ENCODE measurements around the gene LHFPL3. TPM values are rescaled to one million over a fixed set of nuclear protein-coding genes. Genes with fewer than 3 reads are reported as not detected.
"Not testable (repeated sequence)": the region's sequence is repeated elsewhere in the genome, so short reads cannot be mapped to it uniquely, and the experiment has no call there.

The LHFPL3 gene
- total RNA-seq, 1 experiment from 2014 or later: not detected

DNA sequence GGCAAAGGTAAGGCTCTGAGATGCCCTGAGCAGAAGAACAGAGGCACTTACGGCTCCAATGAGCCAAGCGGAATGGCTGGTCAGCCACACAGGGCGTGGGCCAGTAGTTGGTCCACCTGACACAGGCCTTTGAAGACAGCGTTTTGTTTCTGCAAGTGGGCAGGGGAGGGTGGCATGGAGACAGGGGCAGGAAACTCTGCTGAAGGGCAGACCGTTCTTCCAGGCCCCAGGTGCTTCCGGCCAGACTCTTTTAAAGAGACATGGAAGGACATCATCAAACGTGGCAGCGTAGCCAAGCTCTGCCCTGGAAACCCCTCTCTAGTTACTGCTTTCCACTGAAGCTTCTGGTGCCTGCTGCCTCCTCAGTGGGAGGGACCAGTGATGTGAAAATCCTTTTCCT, 608.1 kb downstream of the LHFPL3 start:
- no peak overlapping the region for H3T11ph ChIP-seq (ENCODE audit: low read length)
- no peaks in the 10 kb centered on the region for H3K9me3 ChIP-seq (ENCODE audit: control insufficient read depth, low read depth, low read length)
- H3K4ac ChIP-seq (ENCODE audit: low read depth, low read length): no peak overlapping the region
- no peak overlapping the region for H4K5ac ChIP-seq (ENCODE audit: insufficient read length, low read depth, low read length)
- no peaks in the 10 kb centered on the region for H3K79me1 ChIP-seq (ENCODE audit: insufficient read depth, low read depth, low read length, poor library complexity, severe bottlenecking)
- H3K23ac ChIP-seq (ENCODE audit: insufficient read length, low read depth, low read length): no peak overlapping the region
- H3K27me3 ChIP-seq (ENCODE audit: insufficient read depth, low read length): no peaks in the 10 kb centered on the region
- H4K91ac ChIP-seq (ENCODE audit: insufficient read length, low read depth, low read length): no peak overlapping the region
- H4K8ac ChIP-seq (replicated peaks; ENCODE audit: insufficient read length, low read depth, low read length): no peak overlapping the region
- Mint-ChIP-seq H3K36me3 (ENCODE audit: insufficient read depth in 1 of 3, low read depth in 3 of 3) (no peaks in the 10 kb centered on the region), H3K27ac (peak overlapping the region in 1 of 3 experiments; percentile 46; a peak in 1 of 7 replicates), H3K9me3 (peaks cover 0 to 13% of the 10 kb centered on the region in 2 experiments; a peak in 3 of 5 replicates), H3K4me3 (no peak overlapping the region), H3K27me3 (ENCODE audit: low read depth) (peaks cover 4% of the 10 kb centered on the region; the same call in 1 of the 2 replicates), H3K4me1 (peaks cover 14 to 22% of the 10 kb centered on the region in 2 experiments)
- H3K9ac ChIP-seq (ENCODE audit: extremely low read depth, insufficient read length, low read length): no peak overlapping the region
- H2BK5ac ChIP-seq (ENCODE audit: insufficient read length, low read length): no peak overlapping the region
- whole genome bisulfite sequencing (ENCODE audit: extremely low coverage, insufficient read length, low lambda C conversion rate): no CpG with 5 or more reads among the region's 8 CpGs
- no peaks in the 10 kb centered on the region for H3K23me2 ChIP-seq (ENCODE audit: insufficient read length, low read depth, low read length, poor library complexity, severe bottlenecking)
- H4K20me1 ChIP-seq (ENCODE audit: control insufficient read depth, insufficient read depth, insufficient read length): no peaks in the 10 kb centered on the region
- no peak for DNase-seq
- H2BK20ac ChIP-seq (ENCODE audit: low read depth, low read length, poor library complexity, severe bottlenecking): no peak overlapping the region
- no peak overlapping the region for H2AK5ac ChIP-seq (ENCODE audit: insufficient read length, low read length)
- H3K18ac ChIP-seq (ENCODE audit: insufficient read length, low read depth, low read length): no peak overlapping the region
- no peak overlapping the region for H3K56ac ChIP-seq (ENCODE audit: insufficient read length, low read depth, low read length)
- no peaks in the 10 kb centered on the region for H3K79me2 ChIP-seq (ENCODE audit: insufficient read depth, low read length)
- H3K27ac ChIP-seq (ENCODE audit: insufficient read length, low read depth, low read length): no peak overlapping the region
- H3K14ac ChIP-seq (ENCODE audit: insufficient read depth, low read length): no peak overlapping the region
- H3K4me2 ChIP-seq (ENCODE audit: insufficient read depth, insufficient read length, low read length): no peak overlapping the region
- TF ChIP-seq, protein P1, sequence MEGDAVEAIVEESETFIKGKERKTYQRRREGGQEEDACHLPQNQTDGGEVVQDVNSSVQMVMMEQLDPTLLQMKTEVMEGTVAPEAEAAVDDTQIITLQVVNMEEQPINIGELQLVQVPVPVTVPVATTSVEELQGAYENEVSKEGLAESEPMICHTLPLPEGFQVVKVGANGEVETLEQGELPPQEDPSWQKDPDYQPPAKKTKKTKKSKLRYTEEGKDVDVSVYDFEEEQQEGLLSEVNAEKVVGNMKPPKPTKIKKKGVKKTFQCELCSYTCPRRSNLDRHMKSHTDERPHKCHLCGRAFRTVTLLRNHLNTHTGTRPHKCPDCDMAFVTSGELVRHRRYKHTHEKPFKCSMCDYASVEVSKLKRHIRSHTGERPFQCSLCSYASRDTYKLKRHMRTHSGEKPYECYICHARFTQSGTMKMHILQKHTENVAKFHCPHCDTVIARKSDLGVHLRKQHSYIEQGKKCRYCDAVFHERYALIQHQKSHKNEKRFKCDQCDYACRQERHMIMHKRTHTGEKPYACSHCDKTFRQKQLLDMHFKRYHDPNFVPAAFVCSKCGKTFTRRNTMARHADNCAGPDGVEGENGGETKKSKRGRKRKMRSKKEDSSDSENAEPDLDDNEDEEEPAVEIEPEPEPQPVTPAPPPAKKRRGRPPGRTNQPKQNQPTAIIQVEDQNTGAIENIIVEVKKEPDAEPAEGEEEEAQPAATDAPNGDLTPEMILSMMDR (conservative IDR thresholded peaks at IDR 0.05): no peak
- H2BK15ac ChIP-seq (ENCODE audit: low read depth, low read length): no peak overlapping the region
- H2BK12ac ChIP-seq (ENCODE audit: insufficient read length, low read depth, low read length): no peak overlapping the region
- H2BK120ac ChIP-seq (ENCODE audit: low read depth, low read length, poor library complexity, severe bottlenecking): no peak overlapping the region
- H2AFZ ChIP-seq (ENCODE audit: low read length): no peak overlapping the region
- H3K4me1 ChIP-seq (ENCODE audit: insufficient read depth, low read length): no peaks in the 10 kb centered on the region; the same call in 1 of the 2 replicates

DNA sequence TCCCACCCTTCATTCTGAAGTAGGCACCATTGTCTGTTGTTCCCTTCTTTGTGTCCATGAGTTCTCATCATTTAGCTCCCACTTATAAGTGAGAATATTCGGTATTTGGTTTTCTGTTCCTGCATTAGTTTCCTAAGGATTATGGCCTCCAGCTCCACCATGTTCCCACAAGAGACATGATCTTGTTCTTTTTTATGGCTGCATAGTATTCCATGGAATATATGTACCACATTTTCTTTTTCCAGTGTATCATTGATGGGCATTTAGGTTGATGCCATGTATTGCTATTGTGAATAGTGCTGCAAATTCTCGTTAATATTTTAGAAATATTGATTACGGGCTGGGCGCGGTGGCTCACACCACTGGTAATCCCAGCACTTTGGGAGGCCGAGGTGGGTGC, 609.1 kb downstream of the LHFPL3 start:
- not testable (repeated sequence) for H3K9ac ChIP-seq (ENCODE audit: extremely low read depth, insufficient read length, low read length); H3K36me3 Mint-ChIP-seq (ENCODE audit: insufficient read depth in 1 of 3, low read depth in 3 of 3); H3K56ac ChIP-seq (ENCODE audit: insufficient read length, low read depth, low read length); H2BK15ac ChIP-seq (ENCODE audit: low read depth, low read length); H3K27ac ChIP-seq (ENCODE audit: insufficient read length, low read depth, low read length); H2BK5ac ChIP-seq (ENCODE audit: insufficient read length, low read length); H3K4me1 ChIP-seq (ENCODE audit: insufficient read depth, low read length); H3K27me3 Mint-ChIP-seq (ENCODE audit: low read depth); H2BK20ac ChIP-seq (ENCODE audit: low read depth, low read length, poor library complexity, severe bottlenecking); H3K4me2 ChIP-seq (ENCODE audit: insufficient read depth, insufficient read length, low read length); H3K4ac ChIP-seq (ENCODE audit: low read depth, low read length); H3K14ac ChIP-seq (ENCODE audit: insufficient read depth, low read length); H4K20me1 ChIP-seq (ENCODE audit: control insufficient read depth, insufficient read depth, insufficient read length); H3K18ac ChIP-seq (ENCODE audit: insufficient read length, low read depth, low read length); H3T11ph ChIP-seq (ENCODE audit: low read length); H2AK5ac ChIP-seq (ENCODE audit: insufficient read length, low read length); H4K8ac ChIP-seq (replicated peaks; ENCODE audit: insufficient read length, low read depth, low read length); H2BK12ac ChIP-seq (ENCODE audit: insufficient read length, low read depth, low read length); H4K91ac ChIP-seq (ENCODE audit: insufficient read length, low read depth, low read length); DNase-seq; H2BK120ac ChIP-seq (ENCODE audit: low read depth, low read length, poor library complexity, severe bottlenecking); H4K5ac ChIP-seq (ENCODE audit: insufficient read length, low read depth, low read length); H3K23ac ChIP-seq (ENCODE audit: insufficient read length, low read depth, low read length); H3K27me3 ChIP-seq (ENCODE audit: insufficient read depth, low read length); H3K79me1 ChIP-seq (ENCODE audit: insufficient read depth, low read depth, low read length, poor library complexity, severe bottlenecking); H3K9me3 ChIP-seq (ENCODE audit: control insufficient read depth, low read depth, low read length); H3K27ac Mint-ChIP-seq; H3K23me2 ChIP-seq (ENCODE audit: insufficient read length, low read depth, low read length, poor library complexity, severe bottlenecking); H2AFZ ChIP-seq (ENCODE audit: low read length); H3K79me2 ChIP-seq (ENCODE audit: insufficient read depth, low read length); H3K4me3 Mint-ChIP-seq
- Mint-ChIP-seq H3K9me3 (peaks cover 0 to 10% of the 10 kb centered on the region in 2 experiments; a peak in 3 of 5 replicates), H3K4me1 (peaks cover 14 to 22% of the 10 kb centered on the region in 2 experiments)
- WGBS (ENCODE audit: extremely low coverage, insufficient read length, low lambda C conversion rate): no CpG with 5 or more reads among the region's 6 CpGs
